Tibial nerve (tissue), 4 donors: Measurements from ENCODE around the gene IL18R1. TPM values are rescaled to one million over a fixed set of nuclear protein-coding genes. Genes with fewer than 3 reads are reported as not detected.

Experiments used
- DNase-seq, 2 donors: peaks; one replicate each; pipeline ENCODE4 v3.0.0-alpha.2; 2019; ENCODE audit warnings: low spot score in 2 of 2
- H3K27ac ChIP-seq, 4 donors: fragments of 200-600 bp; sonication (generic) in 3 of 4; one replicate each; pipeline ENCODE4 v1.5.1; 2017 to 2019; ENCODE audit warnings: mild to moderate bottlenecking in 1 of 4
- H3K27me3 ChIP-seq, 2 donors: fragments of 200-600 bp; sonication (generic) in 1 of 2; one replicate each; pipeline versions ENCODE4 v1.5.1 to v1.6.0; 2017 to 2019
- H3K36me3 ChIP-seq, 3 donors: fragments of 200-600 bp; sonication (generic); one replicate each; pipeline ENCODE4 v1.5.1; 2018 to 2019
- H3K4me1 ChIP-seq, 4 donors: fragments of 200-600 bp; sonication (generic) in 3 of 4; one replicate each; pipeline ENCODE4 v1.5.1; 2017 to 2019
- H3K4me3 ChIP-seq, 4 donors: fragments of 200-600 bp; sonication (generic) in 3 of 4; one replicate each; pipeline ENCODE4 v1.5.1; 2017 to 2019; ENCODE audit warnings: mild to moderate bottlenecking in 1 of 4, moderate library complexity in 1 of 4
- H3K9me3 ChIP-seq, 4 donors: fragments of 200-600 bp; sonication (generic) in 3 of 4; one replicate each; pipeline ENCODE4 v1.5.1; 2017 to 2019
- EP300 ChIP-seq, 2 donors: sonication (generic); formaldehyde crosslinking; IDR thresholded peaks; one replicate each; pipeline ENCODE4 v1.6.1; 2017; ENCODE audit warnings: antibody characterized with exemption in 2 of 2, mild to moderate bottlenecking in 1 of 2
- POLR2A ChIP-seq, 2 donors: fragments of 450-650 bp; IDR thresholded peaks; one replicate each; pipeline ENCODE4 v1.6.1; 2017; ENCODE audit warnings: antibody characterized with exemption in 2 of 2, mild to moderate bottlenecking in 2 of 2, moderate library complexity in 2 of 2
- WGBS, 2 donors: methylation state at CpG; one replicate each; pipeline ENCODE4 v1.1.5; 2018; 5-methylcytosine and 5-hydroxymethylcytosine counted together
- total RNA-seq, 4 donors: library from RNA; depleted of rRNA; stranded (reverse); fragments of >200 nt; gene quantifications; one replicate each; pipeline ENCODE4 v1.1.0, GENCODE V29; 2016
- TF ChIP-seq, protein P1 (sequence below), 5 experiments: fragments of 200-600 bp in 3 of 5; fragments of 450-650 bp in 2 of 5; sonication (generic) in 3 of 5; IDR thresholded peaks; one replicate each; pipeline ENCODE4 v1.5.1; 2016 to 2019; ENCODE audit warnings: antibody characterized with exemption in 5 of 5, mild to moderate bottlenecking in 3 of 5, moderate library complexity in 2 of 5

The IL18R1 gene
- total RNA-seq, 4 donors from 2014 or later = 1.7 to 3.9 (median 3.8) TPM

DNA sequence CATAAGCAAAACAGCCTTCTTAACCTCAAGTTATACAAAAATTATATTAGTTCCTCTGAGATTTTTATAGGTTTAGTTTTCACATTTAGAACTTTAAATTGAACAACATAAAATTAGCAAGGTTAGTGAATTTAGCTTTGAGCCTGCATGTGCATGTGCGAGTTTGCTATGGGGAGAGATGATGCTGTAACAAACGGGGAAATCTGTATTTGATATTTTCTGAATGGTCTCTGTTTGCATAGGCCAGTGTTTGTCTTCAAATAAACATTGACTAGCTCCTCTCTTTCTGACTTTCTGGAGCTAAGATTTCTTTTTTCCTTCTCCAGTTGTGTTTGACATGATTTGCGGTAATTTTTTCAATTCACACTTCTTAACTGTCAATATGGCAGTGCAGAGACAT, 36.5 kb downstream of the IL18R1 start:
- H3K4me1 ChIP-seq = no peaks in the 10 kb centered on the region
- no peak overlapping the region for H3K4me3 ChIP-seq
- H3K36me3 ChIP-seq = no peaks in the 10 kb centered on the region
- WGBS, 2 donors = 77 to 90% methylated on average over 3 of the region's 3 CpGs
- no peaks in the 10 kb centered on the region for H3K27me3 ChIP-seq
- TF ChIP-seq POLR2A (IDR thresholded peaks at IDR 0.05) = no peak
- no peak overlapping the region for H3K27ac ChIP-seq
- DNase-seq = no peak
- no peaks in the 10 kb centered on the region for H3K9me3 ChIP-seq

DNA sequence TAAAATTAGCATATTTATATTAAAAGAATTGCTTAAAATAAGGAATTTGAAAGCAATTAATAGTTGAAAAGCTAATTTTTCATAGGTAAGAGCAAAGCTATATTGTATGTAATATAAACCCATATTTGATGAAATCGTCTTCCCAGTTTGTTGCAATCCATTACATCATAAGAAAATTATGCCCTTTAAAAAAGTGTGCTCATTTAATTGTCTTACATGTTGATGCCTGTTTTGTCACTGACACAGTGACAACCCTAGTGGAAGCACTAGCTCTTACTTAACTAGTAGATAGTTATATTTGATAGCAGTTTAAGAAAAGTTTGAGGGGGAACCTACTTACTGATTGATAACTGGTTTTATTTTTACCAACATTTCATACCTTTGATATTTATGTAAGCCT, 37.3 kb downstream of the IL18R1 start:
- H3K4me3 ChIP-seq = no peak overlapping the region
- no peaks in the 10 kb centered on the region for H3K36me3 ChIP-seq
- WGBS, 2 donors = 28 to 40% methylated on average over 1 of the region's 1 CpG
- H3K9me3 ChIP-seq = no peaks in the 10 kb centered on the region
- H3K27ac ChIP-seq = no peak overlapping the region
- TF ChIP-seq EP300 (IDR thresholded peaks at IDR 0.05) (no peak), POLR2A (IDR thresholded peaks at IDR 0.05) (no peak)
- TF ChIP-seq, protein P1, sequence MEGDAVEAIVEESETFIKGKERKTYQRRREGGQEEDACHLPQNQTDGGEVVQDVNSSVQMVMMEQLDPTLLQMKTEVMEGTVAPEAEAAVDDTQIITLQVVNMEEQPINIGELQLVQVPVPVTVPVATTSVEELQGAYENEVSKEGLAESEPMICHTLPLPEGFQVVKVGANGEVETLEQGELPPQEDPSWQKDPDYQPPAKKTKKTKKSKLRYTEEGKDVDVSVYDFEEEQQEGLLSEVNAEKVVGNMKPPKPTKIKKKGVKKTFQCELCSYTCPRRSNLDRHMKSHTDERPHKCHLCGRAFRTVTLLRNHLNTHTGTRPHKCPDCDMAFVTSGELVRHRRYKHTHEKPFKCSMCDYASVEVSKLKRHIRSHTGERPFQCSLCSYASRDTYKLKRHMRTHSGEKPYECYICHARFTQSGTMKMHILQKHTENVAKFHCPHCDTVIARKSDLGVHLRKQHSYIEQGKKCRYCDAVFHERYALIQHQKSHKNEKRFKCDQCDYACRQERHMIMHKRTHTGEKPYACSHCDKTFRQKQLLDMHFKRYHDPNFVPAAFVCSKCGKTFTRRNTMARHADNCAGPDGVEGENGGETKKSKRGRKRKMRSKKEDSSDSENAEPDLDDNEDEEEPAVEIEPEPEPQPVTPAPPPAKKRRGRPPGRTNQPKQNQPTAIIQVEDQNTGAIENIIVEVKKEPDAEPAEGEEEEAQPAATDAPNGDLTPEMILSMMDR (IDR thresholded peaks at IDR 0.05) = no peak
- no peaks in the 10 kb centered on the region for H3K4me1 ChIP-seq
- no peaks in the 10 kb centered on the region for H3K27me3 ChIP-seq
- DNase-seq = no peak

DNA sequence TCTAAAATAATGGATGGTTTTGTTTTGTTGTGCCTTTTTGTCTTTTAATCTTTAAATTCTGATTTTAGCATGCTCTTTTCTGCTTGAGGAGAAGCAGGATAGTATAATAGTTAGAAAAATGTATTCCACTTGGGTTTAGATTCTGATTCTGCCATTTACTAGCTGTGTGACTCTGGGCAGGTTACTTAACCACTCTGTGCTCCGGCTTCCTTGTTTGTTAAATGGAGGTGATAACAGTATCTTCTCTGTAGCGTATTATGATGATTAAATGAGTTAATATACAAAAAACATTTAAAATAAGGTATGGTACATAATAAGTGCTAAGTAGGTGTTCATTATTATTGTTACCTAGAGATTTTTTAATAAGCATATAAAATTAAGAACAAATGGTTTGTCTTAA, 40.4 kb downstream of the IL18R1 start:
- H3K36me3 ChIP-seq = no peaks in the 10 kb centered on the region
- no peak overlapping the region for H3K27ac ChIP-seq
- no peak overlapping the region for H3K4me3 ChIP-seq
- no peaks in the 10 kb centered on the region for H3K4me1 ChIP-seq
- H3K9me3 ChIP-seq = no peaks in the 10 kb centered on the region
- no peaks in the 10 kb centered on the region for H3K27me3 ChIP-seq
- TF ChIP-seq POLR2A (IDR thresholded peaks at IDR 0.05) = no peak
- TF ChIP-seq, protein P1 (IDR thresholded peaks at IDR 0.05) = no peak
- no peak for TF ChIP-seq EP300 (IDR thresholded peaks at IDR 0.05)
- WGBS, 2 donors = 44 to 91% methylated on average over 2 of the region's 2 CpGs
- no peak for DNase-seq

DNA sequence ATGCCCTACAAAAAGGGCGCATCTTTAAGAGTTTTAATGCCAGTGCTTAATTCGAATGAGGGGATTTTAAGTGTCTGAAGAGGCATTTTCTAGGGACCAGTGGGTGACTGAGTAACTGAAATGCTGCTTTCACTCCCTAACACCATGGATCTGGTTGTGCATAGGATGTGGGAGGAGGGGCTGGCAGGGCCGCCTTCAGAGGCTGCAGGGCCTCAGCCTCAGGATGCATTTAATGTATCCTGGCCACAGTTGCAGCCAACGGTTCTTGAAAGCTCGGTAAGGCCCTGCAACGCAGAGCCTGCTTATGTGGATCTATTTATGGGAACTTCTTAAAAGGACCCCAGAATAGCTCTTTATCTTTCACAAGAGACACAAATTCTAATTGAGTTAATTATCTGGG, 41.6 kb downstream of the IL18R1 start:
- Histone ChIP-seq H3K27ac (no peak overlapping the region), H3K9me3 (no peaks in the 10 kb centered on the region), H3K4me3 (no peak overlapping the region), H3K27me3 (no peaks in the 10 kb centered on the region), H3K36me3 (no peaks in the 10 kb centered on the region), H3K4me1 (no peaks in the 10 kb centered on the region)
- WGBS, 2 donors = 54 to 68% methylated on average over 6 of the region's 6 CpGs
- DNase-seq = no peak
- TF ChIP-seq POLR2A (IDR thresholded peaks at IDR 0.05) (no peak), EP300 (IDR thresholded peaks at IDR 0.05) (no peak)
- TF ChIP-seq, protein P1 (IDR thresholded peaks at IDR 0.05) = no peak

DNA sequence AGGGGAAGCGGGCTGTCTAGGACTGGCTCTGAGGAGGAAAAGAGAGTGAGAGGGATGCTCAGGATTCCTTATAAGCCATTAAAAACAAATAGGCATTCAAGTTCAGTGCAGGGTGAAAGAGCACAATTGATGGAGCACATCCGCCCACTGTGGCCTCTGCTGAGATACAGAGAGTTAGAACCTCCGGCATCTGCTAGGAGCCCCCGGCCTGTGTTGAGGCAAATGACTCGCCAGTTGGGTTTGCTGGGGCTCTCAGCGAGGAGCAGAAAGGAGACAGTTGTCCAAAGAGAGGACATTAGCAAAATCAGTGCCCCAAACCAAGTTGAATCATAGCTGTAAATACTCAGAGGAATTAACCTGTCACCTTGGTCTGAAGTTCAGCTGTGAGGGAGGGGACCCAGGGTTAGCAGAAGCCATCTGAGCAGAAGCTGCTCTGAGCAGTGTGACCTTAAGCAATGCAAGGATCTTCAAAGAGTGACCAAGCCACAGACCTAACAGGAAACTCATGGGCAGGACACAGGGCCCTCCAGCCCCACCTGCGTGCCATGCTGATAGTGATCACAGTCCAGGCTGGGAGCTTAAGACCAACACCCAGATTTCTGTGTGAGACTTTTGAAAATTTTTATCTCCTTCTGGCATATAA, 44.0 kb downstream of the IL18R1 start:
- Histone ChIP-seq H3K4me1 (no peaks in the 10 kb centered on the region), H3K36me3 (no peaks in the 10 kb centered on the region), H3K9me3 (no peaks in the 10 kb centered on the region), H3K27me3 (no peaks in the 10 kb centered on the region), H3K4me3 (no peak overlapping the region), H3K27ac (no peak overlapping the region)
- no peak for DNase-seq
- 58 to 66% methylated on average over 7 of the region's 7 CpGs for WGBS, 2 donors
- TF ChIP-seq, protein P1 (IDR thresholded peaks at IDR 0.05) = no peak
- TF ChIP-seq EP300 (IDR thresholded peaks at IDR 0.05) = no peak

DNA sequence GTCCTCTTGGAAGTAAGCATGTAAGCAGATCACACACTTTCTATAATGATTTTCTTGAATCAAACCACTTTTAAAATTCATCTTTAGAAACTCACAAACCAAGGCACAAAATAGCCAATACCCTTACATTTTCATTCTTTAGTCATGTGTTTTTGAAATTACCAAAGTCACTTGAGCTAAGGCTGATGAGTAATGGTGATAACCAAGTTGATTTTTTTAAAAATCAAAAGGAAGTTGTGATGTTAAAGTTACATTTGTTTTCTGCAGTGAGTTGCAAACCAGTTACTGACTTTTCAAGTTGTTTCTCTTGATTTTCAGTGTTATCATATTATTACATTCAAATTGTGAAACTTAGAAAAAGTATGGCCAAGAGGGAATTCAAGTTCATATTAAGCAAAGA, 45.9 kb downstream of the IL18R1 start:
- Histone ChIP-seq H3K4me1 (no peaks in the 10 kb centered on the region), H3K9me3 (no peaks in the 10 kb centered on the region), H3K27ac (no peak overlapping the region), H3K27me3 (no peaks in the 10 kb centered on the region), H3K4me3 (no peak overlapping the region), H3K36me3 (no peaks in the 10 kb centered on the region)
- no peak for TF ChIP-seq EP300 (IDR thresholded peaks at IDR 0.05)
- TF ChIP-seq, protein P1 (IDR thresholded peaks at IDR 0.05) = no peak
- no peak for DNase-seq
